GM21423 (cell line): ENCODE results near the gene PSG6.
"Not testable (repeated sequence)": the region's sequence is repeated elsewhere in the genome, so short reads cannot be mapped to it uniquely, and the experiment has no call there.

Experiments
- ATAC-seq: cut with Tn5 transposase; IDR thresholded peaks from one replicate; pipeline ENCODE4 v1.9.1; 2021; ENCODE audit warnings: mild to moderate bottlenecking, moderate library complexity; ENCODE audit not compliant: unreplicated experiment

The PSG6 gene

DNA sequence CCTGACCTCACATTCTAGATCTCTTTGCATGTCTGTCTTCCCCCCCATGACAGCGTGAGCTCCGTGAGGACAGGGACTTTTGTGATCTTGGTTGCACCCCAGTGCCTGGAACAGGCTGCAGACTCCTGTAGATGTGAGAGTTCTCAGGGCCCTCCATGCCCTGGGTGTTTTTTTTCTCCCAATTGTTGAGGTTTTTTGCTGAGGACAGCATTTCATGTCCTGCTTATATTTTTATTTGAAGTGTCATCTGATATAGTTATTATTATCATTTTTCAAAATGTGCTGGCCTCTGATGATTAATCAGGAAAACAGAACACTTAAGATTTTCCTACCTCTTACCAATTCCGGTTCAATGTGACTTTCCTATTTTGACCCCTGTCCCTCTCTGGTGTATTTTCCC is 62.9 kb downstream of the PSG6 start:
- not testable (repeated sequence) for ATAC-seq

DNA sequence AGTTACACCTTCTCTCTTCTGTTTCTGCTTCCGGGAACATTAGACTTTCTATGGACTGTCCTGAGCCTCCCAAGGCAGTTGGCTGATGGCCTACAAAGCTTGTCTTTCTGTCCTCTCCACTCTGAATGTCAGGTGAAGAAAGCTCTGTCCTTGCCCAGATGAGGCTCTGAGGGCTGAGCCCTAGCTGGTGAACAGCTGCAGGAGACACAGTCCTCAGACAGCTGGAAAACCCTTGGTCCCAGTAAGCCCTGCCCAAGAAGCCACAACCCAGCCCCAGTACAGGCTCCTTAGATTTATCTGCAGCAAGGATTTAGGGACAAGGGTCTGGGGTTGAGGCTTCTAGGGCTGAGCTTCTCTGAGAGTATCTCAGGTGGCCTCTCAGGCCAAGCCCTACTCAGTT is 64.5 kb downstream of the PSG6 start:
- ATAC-seq, result not testable (repeated sequence)

DNA sequence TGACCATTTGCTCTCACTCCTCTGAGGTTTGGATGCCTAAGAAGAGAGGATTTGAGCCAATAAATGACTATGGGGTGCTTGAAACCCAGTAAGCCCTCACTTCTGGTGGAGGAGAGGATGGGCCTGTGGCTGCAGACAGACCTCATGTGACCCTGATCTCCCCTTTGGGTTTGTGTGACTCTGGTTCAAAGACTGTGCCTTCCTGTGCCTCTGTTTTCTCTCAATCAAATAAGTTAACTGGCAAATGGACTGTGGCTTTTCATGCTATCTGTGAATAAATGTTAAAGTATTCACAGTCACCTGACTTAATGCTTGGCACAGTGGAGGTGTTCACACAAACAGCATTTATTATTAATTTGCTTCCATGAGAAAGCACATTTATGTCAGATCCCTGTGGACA is 64.9 kb downstream of the PSG6 start:
- ATAC-seq, result not testable (repeated sequence)
